H9 (cell line): Measurements from ENCODE around the gene GREB1L. TPM values are rescaled to one million over a fixed set of nuclear protein-coding genes. Genes with fewer than 3 reads are reported as not detected.

Experiments used
- DNase-seq: peaks from one replicate; pipeline ENCODE4 v3.0.0-alpha.2; 2017
- H2AFZ ChIP-seq: one replicate; pipeline ENCODE4 v1.6.1; 2013; ENCODE audit warnings: mild to moderate bottlenecking, low read length, control low read depth, moderate library complexity
- H2AK5ac ChIP-seq: 2 replicates; pipeline ENCODE4 v1.6.1; 2013; ENCODE audit warnings: low read length, control low read depth, mixed read lengths; ENCODE audit not compliant: insufficient read length
- H2BK120ac ChIP-seq: one replicate; pipeline ENCODE4 v1.6.1; 2013; ENCODE audit warnings: low read depth, mild to moderate bottlenecking, low read length, control low read depth, inconsistent platforms; ENCODE audit not compliant: poor library complexity, severe bottlenecking
- H2BK12ac ChIP-seq: 2 replicates; pipeline ENCODE4 v1.6.1; 2013; ENCODE audit warnings: low read length, control low read depth, mixed read lengths, low read depth; ENCODE audit not compliant: insufficient read length
- H2BK15ac ChIP-seq: 2 replicates; pipeline ENCODE4 v1.6.1; 2013; ENCODE audit warnings: low read depth, low read length, control low read depth
- H2BK20ac ChIP-seq: one replicate; pipeline ENCODE4 v1.6.1; 2013; ENCODE audit warnings: low read depth, mild to moderate bottlenecking, low read length, control low read depth, inconsistent platforms; ENCODE audit not compliant: poor library complexity, severe bottlenecking
- H2BK5ac ChIP-seq: 2 replicates; pipeline ENCODE4 v1.6.1; 2013; ENCODE audit warnings: low read length, control low read depth, mixed read lengths; ENCODE audit not compliant: insufficient read length
- H3K14ac ChIP-seq: 2 replicates; pipeline ENCODE4 v1.6.1; 2013; ENCODE audit warnings: low read length, control low read depth; ENCODE audit not compliant: insufficient read depth
- H3K18ac ChIP-seq: 2 replicates; pipeline ENCODE4 v1.6.1; 2013; ENCODE audit warnings: low read depth, mild to moderate bottlenecking, mixed read lengths, low read length, control low read depth; ENCODE audit not compliant: insufficient read length
- H3K23ac ChIP-seq: 2 replicates; pipeline ENCODE4 v1.6.1; 2013; ENCODE audit warnings: low read length, control low read depth, mixed read lengths, low read depth; ENCODE audit not compliant: insufficient read length
- H3K23me2 ChIP-seq: 2 replicates; pipeline ENCODE4 v1.6.1; 2013; ENCODE audit warnings: low read depth, mild to moderate bottlenecking, mixed read lengths, low read length, control low read depth; ENCODE audit not compliant: insufficient read length, poor library complexity, severe bottlenecking
- H3K27ac ChIP-seq: 2 replicates; pipeline ENCODE4 v1.5.1; 2013; ENCODE audit warnings: low read length, control low read depth, mixed read lengths, low read depth; ENCODE audit not compliant: insufficient read length
- H3K27me3 ChIP-seq: 2 replicates; pipeline ENCODE4 v1.6.1; 2013; ENCODE audit warnings: low read length, control low read depth, inconsistent platforms; ENCODE audit not compliant: insufficient read depth
- H3K4ac ChIP-seq: 2 replicates; pipeline ENCODE4 v1.6.1; 2013; ENCODE audit warnings: low read depth, mild to moderate bottlenecking, control low read depth, inconsistent platforms, low read length, moderate library complexity
- H3K4me1 ChIP-seq: 2 replicates; pipeline ENCODE4 v1.6.1; 2013; ENCODE audit warnings: low read length, control low read depth, inconsistent platforms; ENCODE audit not compliant: insufficient read depth
- H3K4me2 ChIP-seq: 2 replicates; pipeline ENCODE4 v1.6.1; 2013; ENCODE audit warnings: low read length, control low read depth, mixed read lengths; ENCODE audit not compliant: insufficient read length, insufficient read depth
- H3K56ac ChIP-seq: 2 replicates; pipeline ENCODE4 v1.6.1; 2013; ENCODE audit warnings: low read depth, mild to moderate bottlenecking, mixed read lengths, low read length, control low read depth; ENCODE audit not compliant: insufficient read length
- H3K79me1 ChIP-seq: 2 replicates; pipeline ENCODE4 v1.6.1; 2013; ENCODE audit warnings: low read depth, mild to moderate bottlenecking, moderate library complexity, low read length, control low read depth, inconsistent platforms; ENCODE audit not compliant: insufficient read depth, poor library complexity, severe bottlenecking
- H3K79me2 ChIP-seq: 2 replicates; pipeline ENCODE4 v1.6.1; 2013; ENCODE audit warnings: low read length, control low read depth, inconsistent platforms; ENCODE audit not compliant: insufficient read depth
- H3K9ac ChIP-seq: 2 replicates; pipeline ENCODE4 v1.6.1; 2013; ENCODE audit warnings: low read length, control low read depth, mixed read lengths; ENCODE audit not compliant: insufficient read length; ENCODE audit errors: extremely low read depth
- H3K9me3 ChIP-seq: one replicate; pipeline ENCODE4 v1.6.1; 2013; ENCODE audit warnings: low read depth, low read length, inconsistent platforms; ENCODE audit not compliant: control insufficient read depth
- H3T11ph ChIP-seq: one replicate; pipeline ENCODE4 v1.6.1; 2013; ENCODE audit warnings: mild to moderate bottlenecking, low read length, control low read depth, inconsistent platforms
- H4K20me1 ChIP-seq: one replicate; pipeline ENCODE4 v1.6.1; 2013; ENCODE audit not compliant: control insufficient read depth, insufficient read length, insufficient read depth
- H4K5ac ChIP-seq: 2 replicates; pipeline ENCODE4 v1.6.1; 2013; ENCODE audit warnings: low read depth, mild to moderate bottlenecking, mixed read lengths, low read length, control low read depth; ENCODE audit not compliant: insufficient read length
- H4K8ac ChIP-seq: replicated peaks from 2 replicates; pipeline ENCODE4 v1.6.1; 2013; ENCODE audit warnings: low read length, control low read depth, mixed read lengths, low read depth; ENCODE audit not compliant: insufficient read length
- H4K91ac ChIP-seq: 2 replicates; pipeline ENCODE4 v1.6.1; 2013; ENCODE audit warnings: low read depth, mild to moderate bottlenecking, moderate library complexity, mixed read lengths, low read length, control low read depth; ENCODE audit not compliant: insufficient read length
- H3K27ac Mint-ChIP-seq, 3 experiments: 2 replicates in 2 of 3; 3 replicates in 1 of 3; pipeline ENCODE4 v1.8.0; 2020 to 2021; ENCODE audit warnings: mixed read lengths in 3 of 3, mild to moderate bottlenecking in 1 of 3, moderate library complexity in 1 of 3
- H3K27me3 Mint-ChIP-seq: 2 replicates; pipeline ENCODE4 v1.8.0; 2021; ENCODE audit warnings: low read depth, mild to moderate bottlenecking, moderate library complexity, mixed read lengths
- H3K36me3 Mint-ChIP-seq, 3 experiments: 2 replicates in 2 of 3; 3 replicates in 1 of 3; pipeline ENCODE4 v1.8.0; 2020 to 2021; ENCODE audit warnings: low read depth in 3 of 3, mixed read lengths in 3 of 3; ENCODE audit not compliant: insufficient read depth in 1 of 3
- H3K4me1 Mint-ChIP-seq, 2 experiments: 2 replicates each; pipeline ENCODE4 v1.8.0; 2020; ENCODE audit warnings: mixed read lengths in 2 of 2
- H3K4me3 Mint-ChIP-seq, 2 experiments: 2 replicates in 1 of 2; 3 replicates in 1 of 2; pipeline ENCODE4 v1.8.0; 2020 to 2021; ENCODE audit warnings: mild to moderate bottlenecking in 2 of 2, mixed read lengths in 2 of 2, moderate library complexity in 1 of 2
- H3K9me3 Mint-ChIP-seq, 2 experiments: 2 replicates in 1 of 2; 3 replicates in 1 of 2; pipeline ENCODE4 v1.8.0; 2020; ENCODE audit warnings: mild to moderate bottlenecking in 2 of 2, mixed read lengths in 2 of 2, moderate library complexity in 1 of 2
- WGBS: extraction: QIAGEN DNeasy Blood & Tissue Kit; methylation state at CpG from one replicate; pipeline ENCODE4 v1.1.7; 2013; ENCODE audit warnings: missing lambda C conversion rate, low lambda C conversion rate, mixed read lengths; ENCODE audit not compliant: insufficient read length; ENCODE audit errors: extremely low coverage; 5-methylcytosine and 5-hydroxymethylcytosine counted together
- total RNA-seq: library from RNA; stranded (reverse); gene quantifications from 2 replicates; pipeline ENCODE4 v1.2.1, GENCODE V29; 2021
- TF ChIP-seq, protein P1 (sequence below): fragments of 200-600 bp; sonication (generic); conservative IDR thresholded peaks from 3 replicates; pipeline ENCODE4 v1.8.0; 2021; ENCODE audit warnings: antibody characterized with exemption, mild to moderate bottlenecking

GREB1L gene
- total RNA-seq, 1 experiment from 2014 or later: 2.7 TPM

DNA sequence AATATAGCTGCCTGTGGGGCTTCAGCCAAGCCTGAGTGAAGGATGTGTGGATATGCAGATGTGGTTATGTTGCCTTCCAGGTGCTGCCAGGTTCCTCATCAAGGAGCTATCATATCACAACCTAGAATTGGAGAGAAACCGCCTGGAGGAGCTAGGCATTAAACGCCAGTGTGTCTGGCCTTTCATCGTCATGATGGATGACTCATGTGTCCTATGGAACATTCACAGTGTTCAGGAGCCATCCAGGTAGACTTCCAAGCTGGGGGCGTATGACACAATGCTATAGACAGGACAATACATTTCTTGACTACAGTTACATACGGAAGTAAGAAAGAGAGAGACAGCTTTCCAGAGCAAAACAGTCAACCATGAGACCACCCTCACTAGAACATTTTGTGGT is 271.7 kb downstream of the GREB1L start:
- TF ChIP-seq, protein P1, sequence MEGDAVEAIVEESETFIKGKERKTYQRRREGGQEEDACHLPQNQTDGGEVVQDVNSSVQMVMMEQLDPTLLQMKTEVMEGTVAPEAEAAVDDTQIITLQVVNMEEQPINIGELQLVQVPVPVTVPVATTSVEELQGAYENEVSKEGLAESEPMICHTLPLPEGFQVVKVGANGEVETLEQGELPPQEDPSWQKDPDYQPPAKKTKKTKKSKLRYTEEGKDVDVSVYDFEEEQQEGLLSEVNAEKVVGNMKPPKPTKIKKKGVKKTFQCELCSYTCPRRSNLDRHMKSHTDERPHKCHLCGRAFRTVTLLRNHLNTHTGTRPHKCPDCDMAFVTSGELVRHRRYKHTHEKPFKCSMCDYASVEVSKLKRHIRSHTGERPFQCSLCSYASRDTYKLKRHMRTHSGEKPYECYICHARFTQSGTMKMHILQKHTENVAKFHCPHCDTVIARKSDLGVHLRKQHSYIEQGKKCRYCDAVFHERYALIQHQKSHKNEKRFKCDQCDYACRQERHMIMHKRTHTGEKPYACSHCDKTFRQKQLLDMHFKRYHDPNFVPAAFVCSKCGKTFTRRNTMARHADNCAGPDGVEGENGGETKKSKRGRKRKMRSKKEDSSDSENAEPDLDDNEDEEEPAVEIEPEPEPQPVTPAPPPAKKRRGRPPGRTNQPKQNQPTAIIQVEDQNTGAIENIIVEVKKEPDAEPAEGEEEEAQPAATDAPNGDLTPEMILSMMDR: no peak

More for the DNA sequence above, 271.7 kb downstream of the GREB1L start:
- Histone ChIP-seq H3K27me3 (no peaks in the 10 kb centered on the region), H2BK5ac (no peak overlapping the region), H4K20me1 (no peaks in the 10 kb centered on the region), H3K9ac (no peak overlapping the region), H3K14ac (no peak overlapping the region), H3K4me1 (no peaks in the 10 kb centered on the region), H3K18ac (no peak overlapping the region), H3K56ac (no peak overlapping the region), H4K91ac (no peak overlapping the region), H2BK12ac (no peak overlapping the region), H2AK5ac (no peak overlapping the region), H2AFZ (no peak overlapping the region), H3K79me1 (no peaks in the 10 kb centered on the region), H3K79me2 (no peaks in the 10 kb centered on the region), H2BK120ac (no peak overlapping the region), H4K8ac (no peak overlapping the region), H2BK20ac (no peak overlapping the region), H2BK15ac (no peak overlapping the region), H3K9me3 (no peaks in the 10 kb centered on the region), H3K4ac (no peak overlapping the region), H3K23ac (no peak overlapping the region), H3K27ac (no peak overlapping the region), H3K23me2 (no peaks in the 10 kb centered on the region), H4K5ac (no peak overlapping the region), H3K4me2 (no peak overlapping the region), H3T11ph (no peak overlapping the region)
- Mint-ChIP-seq H3K27me3 (no peaks in the 10 kb centered on the region), H3K27ac (peak overlapping the region in 1 of 3 experiments; percentile 69; a peak in 1 of 7 replicates), H3K36me3 (peaks cover 8 to 35% (median 9%) of the 10 kb centered on the region in 3 experiments; a peak in 6 of 7 replicates), H3K4me3 (no peak overlapping the region), H3K9me3 (no peaks in the 10 kb centered on the region; a peak in 1 of 5 replicates), H3K4me1 (peaks cover 0 to 2% of the 10 kb centered on the region in 2 experiments; a peak in 1 of 4 replicates)
- WGBS: no CpG with 5 or more reads among the region's 5 CpGs
- DNase-seq: no peak
